NCI-H187 treated with DMSO at 0.1 percent for 48 hours (cell line): ENCODE data around the gene ITGA2B.
"Not testable (repeated sequence)": the region's sequence is repeated elsewhere in the genome, so short reads cannot be mapped to it uniquely, and the experiment has no call there.

ENCODE experiments used
- DNase-seq: peaks from one replicate; lab custom pipeline; 2025; lab: John Stamatoyannopoulos, UW

The ITGA2B gene

DNA sequence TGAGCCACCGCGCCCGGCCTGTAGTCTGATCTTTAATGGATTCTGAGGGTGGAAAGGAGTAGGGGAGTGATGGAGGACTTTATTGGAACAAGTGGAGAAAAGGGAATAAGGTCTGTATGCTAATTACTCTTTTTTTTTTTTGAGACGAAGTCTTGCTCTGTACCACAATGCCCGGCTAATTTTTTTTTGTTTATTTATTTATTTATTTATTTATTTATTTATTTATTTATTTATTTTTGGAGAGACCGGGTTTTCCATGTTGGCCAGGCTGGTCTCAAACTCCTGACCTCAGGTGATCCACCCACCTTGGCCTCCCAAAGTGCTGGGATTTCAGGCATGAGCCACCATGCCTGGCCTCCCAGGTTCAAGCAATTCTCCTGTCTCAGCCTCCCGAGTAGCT, 59.9 kb downstream of the ITGA2B start:
- not testable (repeated sequence) for DNase-seq

DNA sequence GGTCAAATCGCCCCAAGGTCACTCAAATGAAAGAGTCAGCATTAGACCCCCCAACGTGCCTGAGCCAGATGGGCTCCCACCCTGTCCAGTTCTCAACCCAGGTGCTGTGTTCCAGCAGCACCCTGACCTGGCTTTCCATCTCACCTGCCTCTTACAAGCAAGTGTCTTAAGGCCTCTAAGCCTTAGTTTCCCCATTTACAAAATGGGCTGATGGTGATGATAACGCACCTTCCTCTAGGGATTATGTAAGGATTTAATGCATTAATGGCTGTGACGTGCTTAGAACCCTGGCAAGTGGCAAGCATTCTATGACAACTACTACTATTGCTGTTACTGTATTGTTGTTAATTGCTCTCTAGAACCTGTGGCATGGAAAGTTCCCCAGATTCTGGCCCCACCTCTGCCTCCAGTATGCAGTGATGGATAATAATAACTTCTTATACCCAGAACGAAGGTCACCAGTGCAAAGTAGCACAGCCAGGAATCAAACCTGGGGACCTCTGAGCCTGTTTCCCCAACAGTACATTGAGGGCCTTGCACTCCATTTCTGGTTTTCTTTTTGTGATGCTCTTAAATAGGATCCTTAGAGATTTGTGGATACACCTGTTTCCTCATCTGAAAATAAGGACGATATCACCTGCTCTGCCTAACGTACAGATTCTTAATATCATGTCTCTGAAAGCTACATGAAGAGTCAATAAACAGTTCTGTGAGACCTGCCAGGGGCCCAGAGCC, 61.6 kb downstream of the ITGA2B start:
- DNase-seq = no peak

DNA sequence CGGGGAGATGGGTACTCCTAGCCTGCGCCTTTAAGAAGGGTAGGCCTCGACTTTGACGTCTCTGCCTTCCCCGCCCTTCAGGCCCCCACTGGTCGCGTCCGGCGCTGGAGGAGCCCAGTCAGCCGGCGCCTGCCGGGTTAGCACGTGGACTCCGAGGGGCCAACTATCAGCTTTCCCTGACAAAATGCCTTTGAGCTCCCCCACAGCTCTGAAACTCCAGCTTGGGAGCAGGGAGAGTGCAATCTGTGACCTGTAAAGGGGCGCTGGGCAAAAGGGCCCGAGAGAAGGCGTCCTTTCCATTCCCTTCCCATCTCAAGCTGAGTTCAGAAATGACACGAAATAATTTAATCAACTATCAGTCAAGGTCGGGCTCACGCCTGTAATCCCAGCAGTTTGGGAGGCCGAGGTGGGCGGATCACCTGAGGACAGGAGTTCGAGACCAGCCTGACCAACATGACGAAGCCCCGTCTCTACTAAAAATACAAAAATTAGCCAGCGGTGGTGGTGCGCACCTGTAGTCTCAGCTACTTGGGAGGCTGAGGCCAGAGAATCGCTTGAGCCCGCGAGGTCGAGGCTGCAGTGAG, 62.5 kb downstream of the ITGA2B start:
- peak; percentile 84 for DNase-seq

GRCh38 chr17:44324571-44325275, 64.7 kb downstream of the ITGA2B start, which contains the start of gene SLC25A39:
Gene SLC25A39, minus strand, starts transcription at chr17:44324823. Its CDS starts 1,261 bp downstream, at chr17:44323562.
- DNase-seq = peak; percentile 31

DNA sequence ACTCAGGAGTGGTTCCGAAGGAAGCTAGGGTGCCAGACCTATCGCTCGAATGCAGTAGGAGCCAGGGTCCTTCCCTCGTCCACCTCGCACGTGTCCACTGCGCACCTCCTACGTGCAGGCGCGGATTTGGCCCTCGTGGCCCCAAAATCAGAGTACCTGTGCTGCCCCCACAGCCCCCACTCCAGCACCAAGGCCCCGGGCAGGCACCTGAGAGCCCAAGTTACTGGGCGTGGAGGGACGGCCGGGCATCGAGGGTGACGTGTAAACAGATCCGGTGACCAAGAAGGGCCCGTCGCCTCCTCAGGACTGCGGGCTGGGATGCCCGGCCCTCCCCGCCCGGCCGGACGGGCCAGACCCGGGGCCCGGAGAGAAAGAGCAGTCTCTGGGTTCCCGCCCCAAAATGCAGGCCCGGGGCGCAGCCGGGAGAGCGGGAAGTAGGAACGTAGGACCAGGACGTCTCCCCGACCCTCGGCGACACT, 65.3 kb downstream of the ITGA2B start:
- DNase-seq = no peak

DNA sequence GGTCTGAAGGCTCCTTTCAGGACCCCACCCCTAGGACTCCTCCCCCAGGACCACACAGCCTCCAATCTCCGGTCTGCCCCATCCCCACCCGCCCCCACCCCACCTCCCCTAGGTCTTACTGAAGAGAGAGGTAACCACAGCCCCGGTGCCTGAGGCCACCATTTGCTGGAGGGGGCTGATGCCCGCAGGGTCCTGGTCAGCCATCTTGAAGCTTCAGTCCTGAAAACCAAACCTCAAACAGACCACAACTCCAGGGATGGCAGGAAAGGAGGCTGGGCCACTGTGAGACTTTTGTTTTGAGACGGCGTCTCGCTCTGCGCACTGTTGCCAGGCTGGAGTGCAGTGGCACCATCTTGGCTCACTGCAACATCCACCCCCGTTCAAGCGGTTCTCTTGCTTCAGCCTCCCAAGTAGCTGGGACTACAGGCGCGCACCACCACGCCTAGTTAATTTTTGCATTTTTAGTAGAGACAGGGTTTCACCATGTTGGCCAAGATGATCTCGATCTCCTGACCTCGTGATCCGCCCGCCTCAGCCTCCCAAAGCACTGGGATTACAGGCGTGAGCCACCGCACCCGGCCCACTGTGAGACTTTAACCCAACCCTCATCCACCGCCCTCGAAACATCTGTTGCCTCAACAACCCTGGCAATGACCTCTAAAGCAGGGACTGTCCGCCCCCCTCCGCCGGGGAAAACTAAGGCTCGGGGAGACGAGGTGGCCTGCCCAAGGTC, 65.9 kb downstream of the ITGA2B start:
- no peak for DNase-seq

- DNase-seq = no peak
Observed at GRCh38 chr17:44322236-44322895, 67.1 kb downstream of the ITGA2B start.
